Sciatic nerve (tissue), 2 donors: ENCODE results near the gene CNDP2. TPM values are rescaled to one million over a fixed set of nuclear protein-coding genes. Genes with fewer than 3 reads are reported as not detected.

Experiments used
- ATAC-seq: fragments of 200-7000 bp; cut with Tn5 transposase; one replicate; pipeline ENCODE4 v1.9.1; 2020; ENCODE audit warnings: mild to moderate bottlenecking, moderate library complexity
- DNase-seq: peaks from one replicate; pipeline ENCODE4 v3.0.0-alpha.2; 2020; ENCODE audit warnings: low spot score
- intact Hi-C: fragments of 100-400 bp; cut with DNase I; formaldehyde crosslinking; loops from one replicate; pipeline ENCODE4 v1.14.2; 2022
- total RNA-seq: library from RNA; stranded (reverse); fragmentation: NEBNext Ultra II Directional; extraction: Animal tissue kit (Norgen Biotek cat#: 25700); gene quantifications from one replicate; pipeline ENCODE4 v1.2.1, GENCODE V29; 2021
- donor health status: DM: no; HTN: no; CAD: no.
- donor health status: DM: no; HTN: no; CAD: no.

CNDP2 gene
- total RNA-seq: 162 TPM

DNA sequence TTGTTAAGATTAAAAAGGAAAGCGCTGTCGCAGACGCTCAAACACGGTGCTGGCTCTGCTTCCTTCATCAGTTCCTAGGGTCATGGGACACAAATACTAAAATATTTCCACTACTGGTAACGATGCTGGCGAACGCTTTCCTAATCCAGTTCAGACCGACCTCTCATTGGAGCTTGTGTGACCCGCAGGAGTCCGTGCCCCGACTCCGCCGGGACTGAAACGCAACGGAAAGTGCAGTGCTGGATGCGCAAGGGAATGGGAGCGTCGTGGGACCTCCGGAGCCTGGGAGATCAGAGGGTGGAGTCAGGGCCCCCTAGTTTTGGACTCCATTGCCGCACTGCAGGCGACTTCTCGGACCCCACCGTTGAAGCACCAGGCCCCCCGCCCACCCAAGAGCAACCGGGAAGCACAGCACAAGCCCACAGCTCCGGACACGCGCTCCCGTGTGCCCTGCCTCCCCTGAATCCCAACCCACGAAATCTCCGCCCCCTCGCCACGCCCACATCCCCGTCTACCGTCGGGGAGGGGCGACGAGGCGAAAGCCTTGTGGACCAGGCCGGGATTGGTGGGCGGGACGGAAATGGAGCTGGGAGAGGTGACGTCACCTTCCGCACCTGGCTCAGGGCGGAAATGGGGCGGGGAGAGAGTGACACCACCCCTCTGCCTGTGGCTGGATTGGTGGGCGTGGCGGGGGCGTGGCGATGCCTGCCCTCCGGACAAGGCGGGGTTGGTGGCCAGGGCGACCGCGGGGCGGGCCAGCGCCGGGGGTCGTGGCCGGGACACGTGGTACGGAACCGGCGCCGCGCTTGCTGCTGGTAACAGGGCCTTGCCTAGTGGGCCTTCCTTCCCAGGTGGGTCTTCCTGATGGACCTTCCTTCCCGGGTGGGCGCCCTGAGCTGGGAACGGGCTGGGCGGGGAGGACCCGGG lies at the start of gene CNDP2:
CNDP2 (plus strand) TSS at position 783 of the 927 bp plus-strand sequence. CDS start 3,611 bp downstream, outside the sequence.
- intact Hi-C loops: no loop called here
- peak; percentile 98 for ATAC-seq
- DNase-seq: peak; percentile 100

DNA sequence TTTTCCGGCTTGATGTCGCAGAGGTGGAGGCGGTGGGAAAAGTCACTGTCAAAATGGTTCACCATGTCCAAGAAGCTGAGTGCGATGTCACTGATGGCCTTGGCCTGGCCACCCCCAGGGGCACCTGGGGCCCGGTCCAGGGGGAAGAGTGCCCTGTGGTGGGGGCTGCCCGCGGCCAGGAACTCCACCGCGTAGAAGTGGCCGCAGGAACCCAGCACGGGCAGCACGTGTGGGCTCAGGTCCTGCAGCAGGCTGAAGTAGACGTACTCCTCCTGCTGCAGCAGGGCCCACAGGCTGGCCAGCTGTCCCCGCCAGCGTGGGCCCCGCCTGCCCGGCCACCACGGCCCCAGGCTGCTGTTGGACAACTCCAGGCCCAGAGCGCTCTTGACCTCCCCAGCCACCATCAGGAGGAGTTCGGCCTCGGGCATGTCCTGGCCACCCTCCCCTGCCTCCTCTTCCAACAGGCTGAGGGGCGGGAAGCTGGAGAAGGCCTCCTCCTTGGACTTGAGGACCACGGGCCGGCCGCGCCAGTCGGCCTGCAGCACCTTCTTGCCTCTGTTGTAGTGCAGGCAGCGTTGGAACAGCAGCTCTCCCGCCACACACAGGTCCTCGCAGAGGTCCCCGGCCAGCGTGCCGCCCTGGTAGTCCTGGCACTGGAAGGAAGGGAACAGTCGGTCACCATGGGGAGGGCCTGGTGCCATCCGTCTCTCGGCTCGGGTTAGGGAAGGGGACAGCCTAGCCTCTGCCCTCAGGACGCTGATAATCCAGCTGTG lies 49.3 kb upstream of the CNDP2 start:
- ATAC-seq: no peak
- no peak for DNase-seq
- intact Hi-C loops: no loop called here

DNA sequence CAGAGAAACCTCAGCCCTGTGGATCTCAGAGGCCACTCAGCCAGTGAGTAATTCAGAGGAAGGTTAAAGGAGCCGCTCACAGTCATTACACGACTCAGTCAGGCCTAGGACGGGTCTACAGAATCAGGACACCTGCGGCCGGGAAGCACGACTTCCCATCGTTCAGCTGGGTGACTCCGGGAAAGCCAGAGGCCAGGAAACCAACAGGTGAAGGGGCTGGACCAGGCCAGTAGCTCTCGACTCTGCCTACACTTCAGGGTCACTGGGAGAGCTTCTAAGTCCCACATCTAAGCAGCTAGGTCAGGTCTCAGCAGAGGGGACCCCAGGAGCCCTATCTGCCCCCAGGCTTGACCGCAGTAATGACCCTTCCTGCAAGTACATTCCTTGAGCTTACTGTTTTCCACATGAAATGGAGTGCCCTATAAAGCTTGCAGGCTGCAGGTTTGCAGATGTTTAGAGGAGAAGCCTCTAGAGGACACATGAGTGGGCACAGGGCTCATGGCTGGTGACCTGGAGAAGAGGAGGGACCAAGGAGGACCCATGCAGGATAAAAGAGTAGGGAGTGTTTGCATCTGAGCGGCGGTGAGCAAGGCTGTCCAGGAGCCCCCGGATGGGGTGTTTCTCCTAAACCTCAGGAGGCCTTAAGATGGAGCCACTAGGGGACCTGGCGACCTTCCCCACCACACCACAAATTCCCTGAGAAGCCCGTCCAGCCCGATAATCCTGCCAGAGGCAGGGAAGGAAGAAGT lies 48.6 kb upstream of the CNDP2 start:
- intact Hi-C loops: no loop called here
- no peak for ATAC-seq
- DNase-seq: no peak

GRCh38 chr18:74450626-74451025 lies 45.5 kb upstream of the CNDP2 start:
- no peak for DNase-seq

DNA sequence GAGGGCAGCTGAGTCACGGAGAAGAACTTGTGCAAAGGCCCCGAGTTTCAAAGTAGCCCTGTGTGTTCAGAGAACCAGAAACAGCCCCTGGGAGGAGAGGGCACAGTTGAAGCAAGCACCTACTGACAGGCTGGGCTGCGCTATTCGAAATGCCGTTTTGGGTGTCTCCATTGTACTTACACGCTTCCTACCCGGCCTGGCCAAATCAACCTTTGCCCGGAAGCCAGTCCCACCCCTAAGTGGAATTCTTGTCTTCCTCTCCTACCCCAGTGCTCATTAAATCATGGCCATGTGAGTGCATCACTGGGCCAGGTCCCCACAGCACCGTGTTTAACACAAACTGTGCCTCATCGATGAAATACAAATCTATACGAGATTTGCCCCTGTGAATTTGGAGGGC lies 45.0 kb upstream of the CNDP2 start:
- no peak for ATAC-seq
- intact Hi-C loops: no loop called here
- DNase-seq: no peak

More at GRCh38 chr18:74450626-74451025, 45.5 kb upstream of the CNDP2 start:
- peak; percentile 14 for ATAC-seq
- intact Hi-C loops: no loop called here

DNA sequence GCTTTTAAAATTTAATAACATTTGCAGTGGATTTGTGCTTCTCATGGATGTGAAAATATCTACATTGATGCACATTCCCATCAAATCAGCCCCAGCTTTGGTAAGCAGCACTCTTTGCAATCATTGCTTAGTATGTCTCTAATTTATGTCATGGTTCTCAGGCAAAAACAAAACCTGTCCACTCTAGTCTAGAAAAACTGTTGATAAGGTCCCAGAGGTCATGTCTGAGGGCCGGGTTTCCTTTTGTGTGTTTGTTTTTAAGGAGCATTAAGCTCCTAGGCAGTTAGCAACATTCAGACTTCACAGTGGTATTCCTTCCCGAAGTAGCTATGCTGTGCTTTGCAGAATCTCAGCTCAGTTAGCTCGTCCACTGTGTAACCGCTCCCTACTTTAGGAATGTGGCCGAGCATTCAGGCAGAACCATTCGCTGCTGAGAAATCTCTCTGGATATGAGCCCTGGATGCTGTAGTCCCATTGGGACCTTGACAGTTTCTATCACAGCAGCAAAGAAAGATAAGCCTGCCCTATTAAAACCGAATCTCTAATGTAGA lies 43.1 kb upstream of the CNDP2 start:
- no peak for ATAC-seq
- intact Hi-C loops: no loop called here
- DNase-seq: no peak

DNA sequence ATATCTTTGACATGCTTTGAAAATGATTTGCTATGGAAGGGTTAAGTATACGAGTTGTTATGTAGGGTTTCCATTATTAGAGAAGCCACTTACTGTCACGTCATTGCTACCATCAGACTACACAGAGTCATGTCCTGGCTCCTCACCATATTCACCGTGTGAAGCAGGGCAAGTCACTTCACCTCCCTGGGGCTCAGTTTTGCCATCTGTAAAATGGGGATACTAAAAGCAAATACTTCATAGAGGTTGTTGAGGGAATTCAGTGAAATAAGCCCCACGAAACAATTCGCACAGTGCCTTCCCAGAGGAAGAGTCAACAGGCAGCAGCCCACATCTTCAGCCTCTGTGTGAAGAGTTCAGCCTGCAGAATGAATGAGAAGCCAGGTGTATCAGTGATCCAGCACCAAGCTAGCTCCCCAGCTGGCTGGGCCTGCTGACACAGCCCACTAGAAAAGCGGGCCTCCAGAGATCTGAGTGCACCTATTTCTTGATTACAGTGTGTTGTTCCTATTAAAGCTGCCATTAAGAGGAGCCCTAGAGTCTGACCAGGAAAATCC lies 42.4 kb upstream of the CNDP2 start:
- ATAC-seq (no peak), DNase-seq (no peak)
- intact Hi-C loops: no loop called here

- DNase-seq (no peak), ATAC-seq (no peak)
- intact Hi-C loops: no loop called here
Observed at GRCh38 chr18:74454279-74454751, 41.8 kb upstream of the CNDP2 start.

- no peak for ATAC-seq
- intact Hi-C loops: no loop called here
- DNase-seq: no peak
Observed at GRCh38 chr18:74455386-74455785, 40.8 kb upstream of the CNDP2 start.

DNA sequence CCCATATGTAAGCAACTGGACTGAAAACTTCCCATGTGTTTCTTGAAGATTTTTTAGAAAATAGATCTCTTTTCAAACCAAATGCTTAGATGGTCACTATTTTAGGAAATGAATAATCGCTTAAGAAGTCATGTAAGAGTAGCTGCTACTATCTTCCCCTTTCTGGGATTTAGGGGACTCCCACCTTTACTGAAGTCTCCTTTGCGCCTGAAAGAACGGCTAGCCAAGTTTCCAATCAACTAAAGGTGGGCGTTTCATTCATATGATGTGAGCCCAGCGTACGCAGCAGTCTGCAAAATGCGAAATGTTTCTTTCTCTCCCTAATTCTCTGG lies 40.2 kb upstream of the CNDP2 start:
- no peak for DNase-seq
- intact Hi-C loops: no loop called here

GRCh38 chr18:74456349-74457042 lies 39.7 kb upstream of the CNDP2 start:
- ATAC-seq (peak; percentile 56), DNase-seq (no peak)
- intact Hi-C loops: no loop called here

More for the DNA sequence above, 40.2 kb upstream of the CNDP2 start:
- ATAC-seq: no peak

GRCh38 chr18:74457043-74457724 lies 39.0 kb upstream of the CNDP2 start, which contains the start of gene DIPK1C:
DIPK1C (minus strand) TSS chr18:74457308; CDS start chr18:74457259, 49 bp downstream.
- DNase-seq: no peak
- intact Hi-C loops: no loop called here
- peak; percentile 26 for ATAC-seq

DNA sequence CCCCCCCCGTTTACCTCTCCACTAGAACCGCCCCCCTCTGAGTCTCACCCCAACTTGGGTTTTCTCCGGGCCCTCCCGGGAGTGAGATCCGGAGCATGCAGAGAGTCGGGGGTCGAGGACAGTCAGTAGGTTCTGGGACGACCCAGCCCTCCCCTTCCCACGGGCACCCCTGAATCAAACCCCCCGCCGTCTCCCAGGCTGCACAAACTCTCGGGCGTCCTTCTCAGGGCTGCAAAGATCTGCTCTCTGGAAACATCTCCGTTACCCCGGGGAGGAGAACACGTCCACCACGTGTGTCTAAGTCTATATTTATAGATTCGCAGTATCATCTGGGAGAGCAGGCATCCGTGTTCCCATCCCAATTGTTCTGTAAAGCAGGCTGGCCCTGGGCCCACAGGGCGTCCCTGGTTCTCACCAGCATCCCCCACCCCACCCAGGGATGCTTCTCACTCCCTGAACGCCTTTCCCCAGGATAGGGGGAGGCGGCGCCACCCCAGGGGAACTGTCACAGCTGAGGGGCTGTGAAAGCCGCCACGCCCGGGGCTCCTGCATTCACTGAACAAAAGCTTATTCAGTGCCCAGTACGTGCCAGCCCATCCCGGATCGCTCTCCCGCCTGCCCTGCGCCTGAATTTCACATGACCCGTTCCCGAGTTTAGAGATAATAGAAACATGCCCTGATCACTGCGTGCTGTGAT lies 38.3 kb upstream of the CNDP2 start:
- ATAC-seq (no peak), DNase-seq (no peak)
- intact Hi-C loops: no loop called here

DNA sequence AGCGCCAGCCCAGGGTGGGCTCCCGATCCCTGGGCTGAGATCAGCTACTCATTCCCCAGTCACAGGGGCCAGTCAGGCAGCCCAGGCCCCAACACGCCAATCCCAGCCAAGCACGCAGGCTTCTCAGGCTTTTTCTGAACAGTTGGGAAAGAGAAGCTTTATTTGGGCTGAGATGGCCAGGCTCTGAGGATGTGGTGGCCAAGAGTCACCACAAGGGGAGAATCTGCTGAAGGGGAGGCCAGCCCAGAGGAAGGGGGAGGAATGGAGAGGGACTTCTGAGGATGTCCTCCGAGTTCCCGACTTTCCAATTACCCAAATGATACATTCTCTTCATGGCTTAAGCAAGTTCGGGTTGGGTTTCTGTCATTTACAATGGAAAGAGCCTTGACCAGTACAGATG lies 36.3 kb upstream of the CNDP2 start:
- intact Hi-C loops: no loop called here
- DNase-seq: no peak
- peak; percentile 65 for ATAC-seq

DNA sequence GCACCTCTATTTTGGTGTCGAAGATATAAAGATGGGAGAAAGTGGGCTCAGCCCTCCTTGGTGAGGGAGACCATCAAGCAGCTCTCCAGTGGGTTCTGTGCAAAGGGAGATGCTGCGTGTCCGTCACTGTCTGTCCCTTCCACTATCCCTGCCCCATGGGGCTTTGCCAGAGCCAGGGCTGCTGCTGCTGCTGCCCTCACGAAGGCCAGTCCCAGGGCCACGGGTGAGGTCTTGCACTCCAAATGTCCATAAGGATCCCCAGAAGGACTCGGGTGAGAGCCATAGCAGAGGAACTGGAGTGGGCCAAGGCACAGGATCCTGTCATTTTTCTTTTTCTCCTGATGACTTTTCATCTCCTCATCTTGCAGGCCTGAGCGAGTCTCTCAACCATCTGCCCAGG lies 35.3 kb upstream of the CNDP2 start:
- intact Hi-C loops: no loop called here
- DNase-seq (no peak), ATAC-seq (no peak)

DNA sequence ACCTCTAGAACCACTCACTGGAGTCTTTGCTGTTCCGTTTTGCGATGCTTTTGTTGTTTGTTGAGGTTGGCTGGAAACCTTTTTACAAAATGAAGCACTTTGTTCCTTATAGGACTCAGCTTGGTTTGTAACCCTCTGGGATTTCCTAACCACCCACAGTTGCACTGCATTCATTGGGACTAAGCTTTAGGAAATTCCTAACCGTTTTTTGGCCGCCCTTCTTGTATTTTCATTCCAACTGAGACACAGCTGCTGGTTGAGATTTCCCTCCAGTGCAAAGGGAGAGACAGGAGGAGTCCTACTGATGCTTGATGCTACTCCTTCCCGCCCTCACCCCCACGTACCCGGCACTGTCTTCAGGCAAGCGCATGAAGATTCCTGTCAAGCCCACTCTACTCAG lies 32.9 kb upstream of the CNDP2 start:
- ATAC-seq (peak; percentile 53), DNase-seq (no peak)
- intact Hi-C loops: no loop called here

DNA sequence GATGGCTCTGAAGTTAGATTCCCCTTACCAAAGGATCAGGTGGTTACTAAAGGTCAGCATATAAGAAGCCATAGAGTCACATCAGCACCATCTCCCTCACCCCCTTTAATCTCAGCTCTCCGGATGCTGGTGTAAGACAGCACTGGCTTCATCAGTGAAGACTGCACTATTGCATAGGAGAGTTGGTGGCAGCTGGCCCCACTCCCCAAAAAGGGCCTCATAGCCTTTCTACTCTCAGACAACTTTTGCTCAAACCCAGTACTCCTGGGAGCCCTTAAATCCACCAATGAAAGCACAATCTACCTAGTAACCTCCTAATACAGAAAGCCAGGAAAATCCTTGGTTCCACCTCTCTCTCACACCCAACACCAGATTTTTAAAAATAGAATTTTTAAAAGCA lies 32.2 kb upstream of the CNDP2 start:
- ATAC-seq: no peak
- DNase-seq: no peak
- intact Hi-C loops: no loop called here
